CD4-positive, alpha-beta T cell (primary cell): ENCODE data around the gene SLC2A4. TPM values are rescaled to one million over a fixed set of nuclear protein-coding genes. Genes with fewer than 3 reads are reported as not detected.

ENCODE experiments used
- ATAC-seq: fragments of 200-7000 bp; cut with Tn5 transposase; one replicate; pipeline ENCODE4 v1.10.0; 2022; ENCODE audit warnings: mild to moderate bottlenecking; ENCODE audit not compliant: poor library complexity
- CTCF ChIA-PET: fragments of 350-600 bp; sonication (Branson Sonifier 250); formaldehyde crosslinking; loops from one replicate; lab custom pipeline; 2021; ENCODE audit warnings: antibody characterized with exemption, inconsistent platforms; lab: Charles Lee
- POLR2A ChIA-PET: fragments of 350-600 bp; sonication (Branson Sonifier 250); formaldehyde crosslinking; loops from one replicate; lab custom pipeline; 2021; ENCODE audit warnings: antibody characterized with exemption, inconsistent platforms; lab: Charles Lee
- DNase-seq, 14 experiments: peaks; one replicate each; pipeline ENCODE4 v3.0.0-alpha.2; 2013 to 2020; ENCODE audit warnings: mixed read lengths in 2 of 14
- H3K27ac ChIP-seq, 2 donors: one replicate each; pipeline versions ENCODE4 v1.5.1 to v1.7.0; 2013; ENCODE audit warnings: low read length in 2 of 2, low read depth in 1 of 2, mild to moderate bottlenecking in 1 of 2
- H3K27me3 ChIP-seq, 2 experiments: 1 replicate in 1 of 2; 2 replicates in 1 of 2; pipeline versions ENCODE4 v1.6.1 to v1.7.0; 2013; ENCODE audit warnings: low read length in 2 of 2, control low read depth in 1 of 2, mild to moderate bottlenecking in 1 of 2, moderate library complexity in 1 of 2; ENCODE audit not compliant: insufficient read depth in 2 of 2, control insufficient read depth in 1 of 2
- H3K36me3 ChIP-seq: one replicate; pipeline ENCODE4 v1.6.1; 2013; ENCODE audit warnings: low read length, control low read depth; ENCODE audit not compliant: insufficient read depth
- H3K4me1 ChIP-seq: one replicate; pipeline ENCODE4 v1.6.1; 2013; ENCODE audit warnings: low read length, control low read depth; ENCODE audit not compliant: insufficient read depth
- H3K4me3 ChIP-seq: one replicate; pipeline ENCODE4 v1.5.1; 2013; ENCODE audit warnings: mild to moderate bottlenecking, low read length, moderate library complexity
- H3K9me3 ChIP-seq, 2 experiments: 1 replicate in 1 of 2; 2 replicates in 1 of 2; pipeline versions ENCODE4 v1.6.1 to v1.7.0; 2013; ENCODE audit warnings: low read length in 2 of 2, mild to moderate bottlenecking in 2 of 2, control low read depth in 1 of 2, moderate library complexity in 1 of 2; ENCODE audit not compliant: control insufficient read depth in 1 of 2, insufficient read depth in 1 of 2
- H3K27ac Mint-ChIP-seq: one replicate; pipeline ENCODE4 v1.8.0; 2020; ENCODE audit warnings: mixed read lengths
- H3K27me3 Mint-ChIP-seq: one replicate; pipeline ENCODE4 v1.8.0; 2021; ENCODE audit warnings: mixed read lengths
- H3K36me3 Mint-ChIP-seq: one replicate; pipeline ENCODE4 v1.8.0; 2021; ENCODE audit warnings: low read depth, mixed read lengths
- H3K4me1 Mint-ChIP-seq: one replicate; pipeline ENCODE4 v1.8.0; 2021; ENCODE audit warnings: low read depth, mixed read lengths
- H3K4me3 Mint-ChIP-seq: one replicate; pipeline ENCODE4 v1.8.0; 2020; ENCODE audit warnings: mild to moderate bottlenecking, mixed read lengths
- H3K9me3 Mint-ChIP-seq: one replicate; pipeline ENCODE4 v1.8.0; 2020; ENCODE audit warnings: mixed read lengths
- CTCF ChIP-seq: fragments of 200-600 bp; IDR thresholded peaks from one replicate; pipeline ENCODE4 v1.8.0; 2022; ENCODE audit warnings: antibody characterized with exemption, mild to moderate bottlenecking
- intact Hi-C, 2 experiments: fragments of 100-400 bp; cut with DNase I in 1 of 2; cut with micrococcal nuclease in 1 of 2; formaldehyde crosslinking; loops; one replicate each; pipeline versions ENCODE4 v1.15.1 to v1.9.0; 2023 to 2025; cut with DNase I, micrococcal nuclease
- total RNA-seq, 174 experiments: library from RNA in 2 of 174; stranded (reverse) in 2 of 174; gene quantifications; one replicate each; pipeline ENCODE4 v1.2.3 and lab custom pipeline; 2021 to 2026

SLC2A4 gene
- total RNA-seq, 2 experiments from 2014 or later = not detected

DNA sequence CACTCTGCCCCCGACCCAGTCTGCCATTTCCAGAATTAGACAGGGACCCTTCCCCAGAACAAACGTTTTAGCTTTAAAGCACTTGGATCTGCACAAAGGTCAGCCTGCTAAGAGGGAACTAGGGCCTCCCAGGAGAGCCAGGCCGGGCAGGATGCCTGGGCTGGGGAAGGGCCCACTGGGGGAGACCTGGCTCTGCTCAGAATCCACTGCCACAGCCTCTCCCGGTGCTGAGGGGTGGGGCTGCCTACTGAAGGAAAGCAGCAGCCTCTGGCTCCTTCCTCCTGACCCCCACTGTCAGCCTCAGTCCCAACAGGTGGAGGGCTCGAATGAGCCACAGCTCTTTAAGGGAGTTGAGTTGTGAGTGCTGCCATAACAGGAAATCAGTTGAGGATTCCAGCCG is 11.2 kb downstream of the SLC2A4 start:
- no peak for DNase-seq
- H3K27ac Mint-ChIP-seq = no peak overlapping the region
- CTCF ChIA-PET = no interaction called here

DNA sequence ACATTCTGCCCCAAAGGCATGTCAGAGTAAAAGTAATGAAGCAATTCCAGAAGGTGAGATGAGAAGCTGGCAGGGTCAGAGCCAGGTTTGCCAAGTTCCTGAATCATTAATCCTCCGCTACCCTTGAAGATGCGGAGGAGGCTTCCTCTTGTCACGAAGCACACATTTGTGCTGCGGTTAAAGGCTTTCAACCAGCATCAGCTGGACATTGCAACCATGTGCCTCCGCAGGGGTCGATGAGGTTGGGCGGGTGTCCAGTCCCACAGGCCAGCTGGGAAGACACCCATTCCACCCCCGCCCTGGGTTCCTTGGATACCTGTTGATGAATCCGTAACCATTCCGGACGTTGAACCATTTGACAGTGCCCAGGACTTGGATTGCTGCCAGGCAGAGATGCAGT is 11.6 kb downstream of the SLC2A4 start:
- H3K27me3 Mint-ChIP-seq = peaks cover 42% of the 10 kb centered on the region
- H3K9me3 ChIP-seq = no peaks in the 10 kb centered on the region
- intact Hi-C loops = loop anchor here in 1 of 2 experiments (5.0 kb wide), 1 partner anchor 246 kb away; no protein-coding TSS in a partner anchor
- CTCF ChIA-PET = no interaction called here
- POLR2A ChIA-PET = interaction anchor here (1.4 to 1.5 kb wide), 2 partner anchors 10 to 12 kb away, joined by 3 to 7 read pairs; partner anchors contain the start of gene SLC2A4
- H3K27ac ChIP-seq = no peak overlapping the region
- no peaks in the 10 kb centered on the region for H3K36me3 Mint-ChIP-seq
- DNase-seq (no peak), ATAC-seq (no peak)
- peaks cover 14 to 17% of the 10 kb centered on the region in 2 experiments for H3K27me3 ChIP-seq
- peak overlapping the region; percentile 78 for H3K4me3 Mint-ChIP-seq
- H3K36me3 ChIP-seq = no peaks in the 10 kb centered on the region
- no peak overlapping the region for H3K27ac Mint-ChIP-seq
- TF ChIP-seq CTCF = no peak
- no peak overlapping the region for H3K4me3 ChIP-seq
- H3K4me1 ChIP-seq = peaks cover 32% of the 10 kb centered on the region
- no peaks in the 10 kb centered on the region for H3K9me3 Mint-ChIP-seq
- peaks cover 19% of the 10 kb centered on the region for H3K4me1 Mint-ChIP-seq

More for the DNA sequence above, 11.2 kb downstream of the SLC2A4 start:
- Histone ChIP-seq H3K9me3 (no peaks in the 10 kb centered on the region), H3K4me3 (no peak overlapping the region), H3K36me3 (no peaks in the 10 kb centered on the region), H3K4me1 (peaks cover 32% of the 10 kb centered on the region), H3K27ac (no peak overlapping the region), H3K27me3 (peaks cover 14 to 17% of the 10 kb centered on the region in 2 experiments)
- Mint-ChIP-seq H3K27me3 (peaks cover 46% of the 10 kb centered on the region), H3K36me3 (no peaks in the 10 kb centered on the region), H3K4me1 (peaks cover 19% of the 10 kb centered on the region), H3K4me3 (peak overlapping the region; percentile 30), H3K9me3 (no peaks in the 10 kb centered on the region)
- no peak for ATAC-seq
- TF ChIP-seq CTCF = no peak
- intact Hi-C loops = loop anchor here in 1 of 2 experiments (5.0 kb wide), 1 partner anchor 245 kb away; no protein-coding TSS in a partner anchor
- POLR2A ChIA-PET = interaction anchor here (1.4 to 1.5 kb wide), 2 partner anchors 9 to 12 kb away, joined by 3 to 7 read pairs; partner anchors contain the start of gene SLC2A4

GRCh38 chr17:7293816-7294613 is 12.5 kb downstream of the SLC2A4 start:
- intact Hi-C loops = loop anchor here in 1 of 2 experiments (5.0 kb wide), 1 partner anchor 247 kb away; no protein-coding TSS in a partner anchor
- ChIA-PET POLR2A (interaction anchor here (1.4 to 1.5 kb wide), 2 partner anchors 11 to 13 kb away, joined by 3 to 7 read pairs; partner anchors contain the start of gene SLC2A4), CTCF (no interaction called here)
- Mint-ChIP-seq H3K27me3 (peaks cover 34% of the 10 kb centered on the region), H3K36me3 (no peaks in the 10 kb centered on the region), H3K4me1 (peaks cover 19% of the 10 kb centered on the region), H3K4me3 (peak overlapping the region; percentile 34), H3K9me3 (no peaks in the 10 kb centered on the region), H3K27ac (no peak overlapping the region)
- Histone ChIP-seq H3K4me3 (peak overlapping the region; percentile 34), H3K36me3 (no peaks in the 10 kb centered on the region), H3K4me1 (peaks cover 32% of the 10 kb centered on the region), H3K9me3 (no peaks in the 10 kb centered on the region), H3K27me3 (peaks cover 14 to 17% of the 10 kb centered on the region in 2 experiments), H3K27ac (no peak overlapping the region)
- no peak for TF ChIP-seq CTCF
- DNase-seq (peak in 4 of 14 experiments; percentile 20 to 61 (median 48)), ATAC-seq (peak; percentile 7)
